Neural progenitor cell (in vitro differentiated cells): Measurements from ENCODE around the gene TBCCD1. TPM values are rescaled to one million over a fixed set of nuclear protein-coding genes. Genes with fewer than 3 reads are reported as not detected.
A peak's percentile ranks its signal among the peaks of the same experiment; 100 is the strongest.

ENCODE experiments used
- DNase-seq: peaks from one replicate; pipeline ENCODE4 v3.0.0-alpha.2; 2016; ENCODE audit warnings: low spot score
- H2AFZ ChIP-seq: fragments of 200-600 bp; sonication (generic); replicated peaks from 2 replicates; pipeline ENCODE4 v1.6.1; 2016; ENCODE audit warnings: antibody characterized with exemption
- H3F3A ChIP-seq: fragments of 200-600 bp; sonication (generic); 2 replicates; pipeline ENCODE4 v1.6.1; 2016; ENCODE audit warnings: antibody characterized with exemption, low read depth
- H3K27ac ChIP-seq: fragments of 200-600 bp; sonication (generic); 2 replicates; pipeline ENCODE4 v1.5.1; 2016; ENCODE audit warnings: mild to moderate bottlenecking
- H3K27me3 ChIP-seq: fragments of 200-600 bp; sonication (generic); 2 replicates; pipeline ENCODE4 v1.6.1; 2016; ENCODE audit warnings: mild to moderate bottlenecking, moderate library complexity
- H3K36me3 ChIP-seq: fragments of 200-600 bp; sonication (generic); 2 replicates; pipeline ENCODE4 v1.5.1; 2016
- H3K4me1 ChIP-seq: fragments of 200-600 bp; sonication (generic); 2 replicates; pipeline ENCODE4 v1.6.1; 2016; ENCODE audit warnings: mixed run types
- H3K4me2 ChIP-seq: fragments of 200-600 bp; sonication (generic); 2 replicates; pipeline ENCODE4 v1.6.1; 2016
- H3K4me3 ChIP-seq: fragments of 200-600 bp; sonication (generic); 2 replicates; pipeline ENCODE4 v1.5.1; 2016
- H3K79me2 ChIP-seq: fragments of 200-600 bp; sonication (generic); 2 replicates; pipeline ENCODE4 v1.6.1; 2016; ENCODE audit warnings: low read depth
- H3K9ac ChIP-seq: fragments of 200-600 bp; sonication (generic); 2 replicates; pipeline ENCODE4 v1.6.1; 2016
- H3K9me3 ChIP-seq: fragments of 200-600 bp; sonication (generic); 2 replicates; pipeline ENCODE4 v1.5.1; 2016; ENCODE audit warnings: low read depth
- H4K20me1 ChIP-seq: fragments of 200-600 bp; sonication (generic); 2 replicates; pipeline ENCODE4 v1.6.1; 2016; ENCODE audit warnings: low read depth
- H3K27ac Mint-ChIP-seq: 3 replicates; pipeline ENCODE4 v1.8.0; 2021; ENCODE audit warnings: mixed read lengths
- H3K27me3 Mint-ChIP-seq: 2 replicates; pipeline ENCODE4 v1.8.0; 2022; ENCODE audit warnings: low read depth, mild to moderate bottlenecking, inconsistent platforms, moderate library complexity, mixed read lengths; ENCODE audit not compliant: insufficient read depth
- H3K36me3 Mint-ChIP-seq: 3 replicates; pipeline ENCODE4 v1.8.0; 2021; ENCODE audit warnings: mixed read lengths
- H3K4me1 Mint-ChIP-seq: 3 replicates; pipeline ENCODE4 v1.8.0; 2021; ENCODE audit warnings: mixed read lengths
- H3K4me3 Mint-ChIP-seq: 3 replicates; pipeline ENCODE4 v1.8.0; 2021; ENCODE audit warnings: mild to moderate bottlenecking, moderate library complexity, mixed read lengths
- H3K9me3 Mint-ChIP-seq: 3 replicates; pipeline ENCODE4 v1.8.0; 2020; ENCODE audit warnings: mixed read lengths
- EZH2 ChIP-seq: fragments of 200-600 bp; sonication (generic); IDR thresholded peaks from 2 replicates; pipeline ENCODE4 v1.6.1; 2017; ENCODE audit warnings: antibody characterized with exemption, mild to moderate bottlenecking, moderate library complexity
- EZH2phosphoT487 ChIP-seq: fragments of 200-600 bp; sonication (generic); IDR thresholded peaks from 2 replicates; pipeline ENCODE4 v1.6.1; 2017; ENCODE audit warnings: antibody characterized with exemption
- total RNA-seq: library from RNA; depleted of rRNA; stranded (reverse); fragments of >200 nt; gene quantifications from 2 replicates; pipeline ENCODE4 v1.2.3, GENCODE V29; 2015; ENCODE audit warnings: low replicate concordance
- TF ChIP-seq, protein P1 (sequence below): fragments of 200-600 bp; sonication (generic); IDR thresholded peaks from 2 replicates; pipeline ENCODE4 v1.5.1; 2017; ENCODE audit warnings: antibody characterized with exemption, mild to moderate bottlenecking

Gene TBCCD1
- total RNA-seq, 1 donor from 2014 or later, result 21.1 TPM

DNA sequence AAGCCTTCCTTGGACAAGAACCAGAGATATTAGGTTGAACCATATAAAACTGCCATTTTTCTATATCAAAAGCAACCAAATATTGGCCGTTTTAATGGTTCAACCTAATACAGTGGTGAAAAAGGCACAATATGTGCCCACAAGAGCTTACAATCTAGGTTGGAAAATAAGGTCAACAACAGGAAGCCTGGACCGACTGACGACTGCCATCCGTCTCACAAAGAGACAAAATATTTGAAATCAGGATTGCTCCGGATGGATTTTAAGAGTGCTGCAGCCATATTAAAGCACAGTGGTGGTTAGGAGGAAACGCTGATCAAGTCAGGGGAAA is 47.1 kb upstream of the TBCCD1 start:
- no peak for DNase-seq
- Histone ChIP-seq H3K36me3 (no peaks in the 10 kb centered on the region), H2AFZ (no peak overlapping the region), H3K4me2 (no peak overlapping the region), H3F3A (peaks cover 3% of the 10 kb centered on the region), H4K20me1 (no peaks in the 10 kb centered on the region), H3K9ac (no peak overlapping the region), H3K27ac (no peak overlapping the region), H3K27me3 (peaks cover 24% of the 10 kb centered on the region), H3K9me3 (no peaks in the 10 kb centered on the region), H3K79me2 (no peaks in the 10 kb centered on the region), H3K4me1 (no peaks in the 10 kb centered on the region), H3K4me3 (no peak overlapping the region)
- Mint-ChIP-seq H3K4me1 (peaks cover 3% of the 10 kb centered on the region), H3K27ac (no peak overlapping the region), H3K36me3 (no peaks in the 10 kb centered on the region), H3K9me3 (no peaks in the 10 kb centered on the region), H3K4me3 (no peak overlapping the region), H3K27me3 (peaks cover 8% of the 10 kb centered on the region)
- TF ChIP-seq EZH2phosphoT487, result no peak
- no peak for TF ChIP-seq EZH2
- TF ChIP-seq, protein P1, sequence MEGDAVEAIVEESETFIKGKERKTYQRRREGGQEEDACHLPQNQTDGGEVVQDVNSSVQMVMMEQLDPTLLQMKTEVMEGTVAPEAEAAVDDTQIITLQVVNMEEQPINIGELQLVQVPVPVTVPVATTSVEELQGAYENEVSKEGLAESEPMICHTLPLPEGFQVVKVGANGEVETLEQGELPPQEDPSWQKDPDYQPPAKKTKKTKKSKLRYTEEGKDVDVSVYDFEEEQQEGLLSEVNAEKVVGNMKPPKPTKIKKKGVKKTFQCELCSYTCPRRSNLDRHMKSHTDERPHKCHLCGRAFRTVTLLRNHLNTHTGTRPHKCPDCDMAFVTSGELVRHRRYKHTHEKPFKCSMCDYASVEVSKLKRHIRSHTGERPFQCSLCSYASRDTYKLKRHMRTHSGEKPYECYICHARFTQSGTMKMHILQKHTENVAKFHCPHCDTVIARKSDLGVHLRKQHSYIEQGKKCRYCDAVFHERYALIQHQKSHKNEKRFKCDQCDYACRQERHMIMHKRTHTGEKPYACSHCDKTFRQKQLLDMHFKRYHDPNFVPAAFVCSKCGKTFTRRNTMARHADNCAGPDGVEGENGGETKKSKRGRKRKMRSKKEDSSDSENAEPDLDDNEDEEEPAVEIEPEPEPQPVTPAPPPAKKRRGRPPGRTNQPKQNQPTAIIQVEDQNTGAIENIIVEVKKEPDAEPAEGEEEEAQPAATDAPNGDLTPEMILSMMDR, result no peak

DNA sequence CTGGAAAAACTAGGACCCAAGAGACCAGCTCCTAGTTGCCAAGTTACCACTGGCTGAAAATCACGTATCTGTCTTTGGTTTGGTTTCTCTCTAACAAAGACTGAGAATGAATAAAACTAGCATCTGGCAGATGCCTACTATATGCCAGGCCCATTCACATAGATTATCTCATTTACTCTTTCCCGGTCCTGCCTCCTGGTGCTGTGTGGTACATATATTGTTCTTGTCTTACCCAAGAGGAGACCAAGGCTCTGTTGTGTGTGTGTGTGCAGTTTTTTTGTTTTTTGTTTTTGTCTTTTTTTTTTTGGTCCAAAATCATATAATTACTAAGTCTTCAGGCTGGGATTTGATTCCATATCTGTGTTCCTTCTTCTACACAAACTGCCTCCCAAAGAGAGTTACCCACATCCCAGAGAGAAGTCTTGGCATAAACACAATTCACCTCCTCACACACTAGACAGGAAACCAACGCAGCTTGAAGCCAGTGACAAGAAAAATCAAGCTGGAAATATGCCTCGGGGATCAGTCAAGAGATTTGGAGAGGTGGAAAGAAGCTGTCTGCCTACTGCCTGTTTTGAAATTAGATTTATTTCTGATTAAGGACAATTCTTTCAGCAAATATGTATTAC is 46.6 kb upstream of the TBCCD1 start:
- no peaks in the 10 kb centered on the region for H3K4me1 ChIP-seq
- Mint-ChIP-seq H3K4me3 (peak overlapping the region; percentile 39), H3K4me1 (peaks cover 3% of the 10 kb centered on the region), H3K36me3 (no peaks in the 10 kb centered on the region), H3K27me3 (peaks cover 8% of the 10 kb centered on the region), H3K27ac (no peak overlapping the region), H3K9me3 (no peaks in the 10 kb centered on the region)
- H3K36me3 ChIP-seq, result no peaks in the 10 kb centered on the region
- no peak overlapping the region for H3K9ac ChIP-seq
- H2AFZ ChIP-seq, result no peak overlapping the region
- TF ChIP-seq, protein P1, result no peak
- no peak for TF ChIP-seq EZH2phosphoT487
- H3K27me3 ChIP-seq, result peaks cover 24% of the 10 kb centered on the region
- no peaks in the 10 kb centered on the region for H4K20me1 ChIP-seq
- H3F3A ChIP-seq, result peaks cover 3% of the 10 kb centered on the region
- H3K4me2 ChIP-seq, result no peak overlapping the region
- no peaks in the 10 kb centered on the region for H3K79me2 ChIP-seq
- DNase-seq, result no peak
- no peaks in the 10 kb centered on the region for H3K9me3 ChIP-seq
- no peak overlapping the region for H3K27ac ChIP-seq
- no peak overlapping the region for H3K4me3 ChIP-seq

DNA sequence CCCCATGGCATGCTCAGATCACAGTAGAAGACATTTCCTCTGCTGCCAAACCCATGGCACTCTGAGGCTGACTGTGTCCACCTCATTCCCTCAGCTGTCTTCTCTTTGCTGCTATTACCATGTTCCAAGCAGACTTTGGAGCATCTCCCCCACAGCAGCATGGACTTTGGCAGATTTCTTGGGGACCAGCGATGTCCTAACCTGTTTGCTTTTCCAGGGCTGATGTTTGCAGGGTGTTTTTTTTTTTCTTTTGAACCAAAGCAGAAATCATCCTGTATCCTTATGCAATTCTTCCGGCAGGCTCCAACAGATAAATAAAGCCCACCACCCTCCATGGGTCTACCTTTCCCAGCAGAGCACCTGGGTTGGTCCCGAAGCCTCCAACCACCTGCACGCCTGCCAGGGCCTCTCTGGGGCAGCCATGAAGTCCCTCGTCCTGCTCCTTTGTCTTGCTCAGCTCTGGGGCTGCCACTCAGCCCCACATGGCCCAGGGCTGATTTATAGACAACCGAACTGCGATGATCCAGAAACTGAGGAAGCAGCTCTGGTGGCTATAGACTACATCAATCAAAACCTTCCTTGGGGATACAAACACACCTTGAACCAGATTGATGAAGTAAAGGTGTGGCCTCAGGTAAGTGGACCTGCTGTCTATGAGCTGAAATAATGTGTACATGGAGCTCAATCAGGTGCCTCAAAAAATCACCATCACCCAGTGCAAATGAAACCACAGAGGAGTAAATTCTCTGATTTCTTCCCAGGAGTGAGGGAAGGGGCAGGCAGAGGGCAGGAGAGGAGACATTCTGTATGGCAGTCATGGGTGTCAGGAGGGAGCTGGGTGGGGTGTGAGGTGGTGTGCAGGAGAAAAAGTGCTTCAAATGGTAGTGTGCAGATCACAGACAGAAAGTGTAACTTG is 45.8 kb upstream of the TBCCD1 start, which contains the start of gene AHSG:
Gene AHSG, plus strand, starts transcription at position 340 of the 916 bp plus-strand sequence. Its CDS starts 82 bp downstream, at position 422.
- peaks cover 3% of the 10 kb centered on the region for H3F3A ChIP-seq
- H3K4me1 ChIP-seq, result no peaks in the 10 kb centered on the region
- no peaks in the 10 kb centered on the region for H3K36me3 ChIP-seq
- H3K4me1 Mint-ChIP-seq, result peaks cover 3% of the 10 kb centered on the region
- peaks cover 8% of the 10 kb centered on the region for H3K27me3 Mint-ChIP-seq
- H3K27me3 ChIP-seq, result peaks cover 19% of the 10 kb centered on the region
- H3K36me3 Mint-ChIP-seq, result no peaks in the 10 kb centered on the region
- TF ChIP-seq EZH2 (no peak), EZH2phosphoT487 (no peak)
- TF ChIP-seq, protein P1, result no peak
- H3K4me3 ChIP-seq, result no peak within 1 kb of the TSS
- DNase-seq, result no peak
- no peak within 1 kb of the TSS for H3K27ac ChIP-seq
- H4K20me1 ChIP-seq, result no peaks in the 10 kb centered on the region
- H2AFZ ChIP-seq, result no peak within 1 kb of the TSS
- no peak within 1 kb of the TSS for H3K4me2 ChIP-seq
- H3K9me3 Mint-ChIP-seq, result no peaks in the 10 kb centered on the region
- no peak within 1 kb of the TSS for H3K27ac Mint-ChIP-seq
- H3K9ac ChIP-seq, result no peak within 1 kb of the TSS
- peak within 1 kb of the TSS; percentile 39 for H3K4me3 Mint-ChIP-seq
- no peaks in the 10 kb centered on the region for H3K9me3 ChIP-seq
- H3K79me2 ChIP-seq, result no peaks in the 10 kb centered on the region
